GM18502 (cell line): ENCODE measurements around the gene RNF10.
A peak's percentile ranks its signal among the peaks of the same experiment; 100 is the strongest.

ENCODE experiments used
- ATAC-seq: cut with Tn5 transposase; IDR thresholded peaks from one replicate; pipeline ENCODE4 v1.9.1; 2021; ENCODE audit warnings: mild to moderate bottlenecking; ENCODE audit not compliant: unreplicated experiment, poor library complexity

The RNF10 gene

GRCh38 chr12:120573560-120573959 is 39.4 kb downstream of the RNF10 start:
- no peak for ATAC-seq

GRCh38 chr12:120574106-120574505 is 40.0 kb downstream of the RNF10 start:
- no peak for ATAC-seq

GRCh38 chr12:120579179-120579578 is 45.0 kb downstream of the RNF10 start:
- no peak for ATAC-seq

- ATAC-seq = peak; percentile 90
Observed at GRCh38 chr12:120580787-120581723, 46.9 kb downstream of the RNF10 start, which contains the start of gene POP5. Gene POP5, minus strand, starts transcription at chr12:120581402. Its CDS starts 40 bp downstream, at chr12:120581362.

- ATAC-seq = no peak
Observed at GRCh38 chr12:120581998-120582397, 47.8 kb downstream of the RNF10 start.

- ATAC-seq = no peak
Observed at GRCh38 chr12:120583478-120584030, 49.4 kb downstream of the RNF10 start.

GRCh38 chr12:120584343-120585149 is 50.4 kb downstream of the RNF10 start:
- no peak for ATAC-seq

- no peak for ATAC-seq
Observed at GRCh38 chr12:120586206-120586605, 52.0 kb downstream of the RNF10 start.

GRCh38 chr12:120586860-120587259 is 52.7 kb downstream of the RNF10 start:
- ATAC-seq = no peak

- ATAC-seq = no peak
Observed at GRCh38 chr12:120588371-120588770, 54.2 kb downstream of the RNF10 start.

GRCh38 chr12:120588948-120589930 is 55.1 kb downstream of the RNF10 start:
- ATAC-seq = no peak

- ATAC-seq = no peak
Observed at GRCh38 chr12:120590741-120591407, 56.7 kb downstream of the RNF10 start.

- no peak for ATAC-seq
Observed at GRCh38 chr12:120592121-120593049, 58.2 kb downstream of the RNF10 start.

- no peak for ATAC-seq
Observed at GRCh38 chr12:120596901-120597300, 62.7 kb downstream of the RNF10 start.

GRCh38 chr12:120597861-120598260 is 63.7 kb downstream of the RNF10 start:
- no peak for ATAC-seq

GRCh38 chr12:120598674-120599463 is 64.7 kb downstream of the RNF10 start:
- no peak for ATAC-seq
